Dermis microvascular lymphatic vessel endothelial cell (primary cell): ENCODE data around the gene ODC1. TPM values are rescaled to one million over a fixed set of nuclear protein-coding genes. Genes with fewer than 3 reads are reported as not detected.
A peak's percentile ranks its signal among the peaks of the same experiment; 100 is the strongest.
"Not testable (repeated sequence)": the region's sequence is repeated elsewhere in the genome, so short reads cannot be mapped to it uniquely, and the experiment has no call there.

Experiments
- DNase-seq, 2 donors: peaks; one replicate each; pipeline versions ENCODE4 v3.0.0 to v3.0.0-alpha.2; 2010; ENCODE audit warnings: low read depth in 2 of 2
- total RNA-seq: library from RNA; depleted of rRNA; stranded (reverse); fragments of >200 nt; gene quantifications from 2 replicates; pipeline ENCODE4 v1.2.1, GENCODE V29; 2014

ODC1 gene
- total RNA-seq = 36.8 and 71.6 TPM in 2 replicates

DNA sequence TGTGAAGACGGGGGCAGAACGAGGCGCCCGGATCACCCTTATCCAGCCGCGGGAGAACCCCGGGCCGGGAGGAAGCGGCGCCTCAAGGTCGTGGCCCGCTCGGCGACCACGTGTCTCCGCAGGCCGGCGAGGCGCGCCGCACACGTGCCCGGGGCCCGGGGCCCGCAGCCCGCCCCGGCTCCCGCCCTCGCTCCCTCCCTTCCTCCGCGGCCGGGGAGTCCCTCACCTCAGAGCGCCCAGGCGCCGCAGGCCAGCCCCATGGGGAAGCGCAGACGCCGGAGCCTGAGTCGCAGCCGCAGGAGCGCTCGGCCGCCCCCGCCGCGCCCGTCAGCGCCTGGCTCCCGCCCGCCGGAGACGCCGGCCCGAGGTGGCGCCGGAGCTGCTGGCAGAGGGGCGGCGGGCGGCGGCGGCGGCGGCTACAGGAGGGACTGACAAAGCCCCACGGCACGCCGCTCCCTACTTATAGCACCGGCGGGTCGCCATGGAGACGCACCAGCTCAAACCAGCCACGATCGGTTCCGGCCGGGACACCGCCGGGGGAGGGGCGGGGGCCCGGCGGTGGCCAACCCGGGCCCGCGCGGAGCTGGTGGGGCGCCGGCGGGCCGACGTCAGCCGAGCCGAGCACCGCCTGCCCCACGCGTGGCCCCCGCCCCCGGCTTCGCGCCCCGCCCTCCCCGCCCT lies at the start of gene ODC1:
Gene ODC1 (minus strand): TSS at position 433 of the 681 bp plus-strand sequence. CDS start 3,295 bp downstream, outside the sequence.
- DNase-seq = peak; percentile 81 to 93

DNA sequence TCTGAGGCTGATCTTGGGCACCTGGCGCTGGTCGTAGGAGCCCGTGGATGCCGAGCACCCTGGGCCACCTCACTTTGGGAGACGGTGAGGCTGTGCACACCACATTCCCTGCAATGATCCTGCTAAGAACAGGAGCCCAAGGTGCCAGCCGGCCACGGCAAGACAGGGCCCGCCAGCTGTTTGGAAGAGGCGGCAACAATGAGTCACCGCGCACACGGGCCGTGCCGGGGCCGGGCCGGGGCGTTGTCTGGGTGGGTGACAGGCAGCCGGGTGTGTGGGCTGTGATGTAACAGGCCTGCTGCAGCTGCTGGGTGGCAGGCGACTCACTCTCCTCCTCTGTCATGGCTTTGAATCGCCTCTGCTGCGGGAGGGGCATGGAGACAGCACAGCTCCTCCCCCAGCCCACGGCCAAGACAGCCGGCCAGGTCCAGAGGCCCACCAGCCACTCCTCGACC lies 49.7 kb upstream of the ODC1 start:
- DNase-seq = peak in 1 of 2 donors; percentile 49

GRCh38 chr2:10495988-10496313 lies 47.8 kb upstream of the ODC1 start:
- DNase-seq = no peak

- DNase-seq = no peak
Measured at GRCh38 chr2:10495311-10495987, 47.3 kb upstream of the ODC1 start.

DNA sequence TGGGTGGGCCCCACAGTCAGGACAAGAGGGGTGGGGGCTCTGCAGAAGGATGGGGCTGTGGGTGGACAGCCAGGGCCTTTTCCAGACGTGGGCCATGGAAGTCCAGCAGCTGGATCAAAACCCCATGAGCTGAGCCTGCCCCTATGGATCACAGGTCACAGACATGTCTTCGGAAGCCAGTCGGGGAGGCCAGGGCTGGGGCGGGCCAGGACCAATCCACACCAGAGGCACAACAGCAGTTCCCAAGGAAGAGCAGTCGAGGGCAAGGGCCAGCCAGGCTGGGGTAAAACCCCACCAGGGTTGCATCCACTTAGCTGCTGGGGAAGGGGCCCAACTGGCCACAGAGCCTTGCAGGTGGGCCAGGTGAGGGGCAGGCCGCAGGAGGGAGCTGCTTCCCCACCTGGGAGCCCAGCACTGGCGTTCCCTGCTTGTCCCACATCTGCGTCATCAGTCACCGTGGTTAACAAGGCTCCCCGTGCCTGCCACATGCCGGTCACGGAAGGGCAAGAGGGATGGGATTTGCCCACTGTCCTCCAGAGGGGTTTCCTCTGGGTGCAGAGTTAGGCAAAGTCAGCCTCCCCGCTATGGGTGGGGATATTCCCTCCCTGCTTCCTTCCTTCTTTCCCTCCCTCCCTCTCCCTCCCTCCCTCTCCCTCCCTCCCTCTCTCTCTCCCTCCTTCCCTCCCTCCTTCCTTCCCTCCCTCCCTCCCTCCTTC lies 46.4 kb upstream of the ODC1 start:
- no peak for DNase-seq

GRCh38 chr2:10493634-10494281 lies 45.6 kb upstream of the ODC1 start:
- DNase-seq = no peak

DNA sequence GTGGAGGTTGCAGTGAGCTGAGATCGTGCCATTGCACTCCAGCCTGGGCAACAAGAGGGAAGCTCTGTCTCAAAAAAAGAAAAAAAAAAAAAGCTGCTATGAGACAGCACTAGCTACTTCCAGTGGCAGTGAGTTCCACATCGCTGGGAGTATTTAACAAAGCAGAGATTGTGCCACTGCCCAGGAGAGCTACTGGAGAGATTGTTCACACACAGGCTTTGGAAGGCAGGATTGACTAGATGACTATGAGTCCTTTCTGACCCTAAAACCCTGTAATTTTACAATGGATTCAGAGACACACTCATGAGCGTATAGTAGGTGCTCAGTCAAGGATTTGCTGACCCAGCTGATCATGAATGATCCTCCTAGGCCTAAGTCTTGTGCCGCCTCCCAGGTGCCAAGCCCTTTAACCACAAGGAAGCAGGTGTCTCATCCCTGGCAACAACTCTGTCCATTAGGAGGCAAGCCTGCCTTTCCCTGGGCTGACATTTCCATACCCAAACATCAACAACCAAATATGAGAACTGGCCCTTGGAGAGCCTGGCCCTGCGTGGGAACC lies 45.0 kb upstream of the ODC1 start:
- DNase-seq = no peak

- DNase-seq = no peak
Measured at GRCh38 chr2:10490806-10491291, 42.7 kb upstream of the ODC1 start.

DNA sequence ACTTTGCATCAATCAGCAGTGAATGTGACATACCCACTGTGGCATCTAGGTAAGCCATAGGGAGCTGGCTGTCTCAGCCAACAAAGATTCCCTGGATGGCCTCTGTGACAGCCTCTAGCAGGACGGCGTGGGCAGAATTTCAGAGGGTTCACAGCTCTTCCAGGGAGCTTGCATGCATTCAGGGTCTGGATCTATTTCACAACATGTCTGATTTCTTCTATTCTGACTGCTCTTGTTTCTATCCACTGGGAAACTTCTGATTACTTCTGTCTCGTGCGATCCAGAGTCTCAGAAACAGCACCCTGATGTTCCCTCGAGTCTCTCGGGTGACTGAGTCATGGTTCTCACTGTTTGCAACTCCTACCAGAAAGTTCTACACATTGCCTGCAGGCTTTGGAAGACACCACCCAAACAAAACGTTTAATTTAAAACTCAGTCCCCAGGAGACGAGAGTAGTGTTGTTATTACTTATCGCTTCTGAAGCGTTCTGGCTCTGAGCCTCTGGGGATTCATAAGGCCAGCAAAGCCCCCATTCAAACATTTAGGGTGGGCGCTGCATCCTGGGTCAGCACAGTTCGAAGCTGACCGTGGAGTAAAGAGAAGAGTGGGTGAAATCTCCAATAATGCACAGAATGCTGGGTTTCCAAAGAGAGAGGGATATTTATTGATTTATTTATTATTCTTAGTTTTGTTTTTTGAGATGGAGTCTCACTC lies 41.9 kb upstream of the ODC1 start:
- no peak for DNase-seq

DNA sequence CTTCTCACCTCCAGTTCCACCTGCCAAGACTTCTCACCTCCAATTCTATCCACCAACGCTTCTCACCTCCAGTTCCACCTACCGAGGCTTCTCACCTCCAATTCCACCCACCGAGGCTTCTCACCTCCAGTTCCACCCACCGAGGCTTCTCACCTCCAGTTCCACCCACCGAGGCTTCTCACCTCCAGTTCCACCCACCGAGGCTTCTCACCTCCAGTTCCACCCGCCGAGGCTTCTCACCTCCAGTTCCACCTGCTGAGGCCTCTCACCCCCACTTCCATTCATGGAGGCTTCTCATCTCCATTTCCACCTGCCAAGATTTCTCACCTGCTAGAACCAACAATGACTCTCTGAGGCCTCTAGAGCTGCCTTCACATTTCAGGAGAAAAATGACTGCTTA lies 40.0 kb upstream of the ODC1 start:
- not testable (repeated sequence) for DNase-seq

DNA sequence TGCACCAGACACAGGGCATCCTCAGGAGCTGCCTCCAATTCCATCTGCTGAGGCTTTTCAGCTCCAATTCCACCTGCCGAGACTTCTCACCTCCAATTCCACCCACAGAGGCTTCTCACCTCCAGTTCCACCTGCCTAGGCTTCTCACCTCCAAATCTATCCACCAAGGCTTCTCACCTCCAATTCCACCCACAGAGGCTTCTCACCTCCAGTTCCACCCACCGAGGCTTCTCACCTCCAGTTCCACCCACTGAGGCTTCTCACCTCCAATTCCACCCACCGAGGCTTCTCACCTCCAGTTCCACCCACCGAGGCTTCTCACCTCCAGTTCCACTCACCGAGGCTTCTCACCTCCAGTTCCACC lies 39.6 kb upstream of the ODC1 start:
- DNase-seq = not testable (repeated sequence)

DNA sequence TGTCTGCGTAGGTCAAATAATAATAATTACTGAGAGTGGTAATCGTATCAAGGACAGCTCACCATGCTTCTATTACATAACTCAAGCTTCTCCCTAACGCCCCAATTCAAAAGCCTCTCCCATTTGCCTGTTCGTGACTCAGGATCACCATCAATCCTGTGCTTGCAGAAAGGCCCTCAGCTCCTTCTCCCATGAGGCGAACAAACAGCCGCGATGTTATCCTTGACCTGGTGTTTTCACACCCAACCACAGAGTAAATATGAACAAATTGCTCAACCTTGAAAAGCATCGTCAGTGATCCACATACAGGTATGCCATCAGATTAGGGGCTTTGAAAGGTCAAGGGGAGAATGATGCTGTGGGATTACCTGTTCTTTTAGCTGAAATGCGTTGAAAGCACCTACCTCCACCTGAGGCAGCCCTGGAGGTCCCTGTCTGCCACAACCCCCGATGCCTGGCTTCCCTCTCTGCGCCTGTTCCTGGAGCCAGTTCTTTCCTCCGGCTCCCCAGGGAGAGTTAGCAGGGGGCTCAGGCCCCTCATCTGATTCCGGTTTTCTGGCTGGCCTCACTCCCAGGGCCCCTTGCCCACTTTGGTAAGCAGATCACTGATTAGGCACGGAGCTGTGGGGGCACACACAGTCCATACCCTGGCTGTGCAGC lies 39.1 kb upstream of the ODC1 start:
- no peak for DNase-seq

DNA sequence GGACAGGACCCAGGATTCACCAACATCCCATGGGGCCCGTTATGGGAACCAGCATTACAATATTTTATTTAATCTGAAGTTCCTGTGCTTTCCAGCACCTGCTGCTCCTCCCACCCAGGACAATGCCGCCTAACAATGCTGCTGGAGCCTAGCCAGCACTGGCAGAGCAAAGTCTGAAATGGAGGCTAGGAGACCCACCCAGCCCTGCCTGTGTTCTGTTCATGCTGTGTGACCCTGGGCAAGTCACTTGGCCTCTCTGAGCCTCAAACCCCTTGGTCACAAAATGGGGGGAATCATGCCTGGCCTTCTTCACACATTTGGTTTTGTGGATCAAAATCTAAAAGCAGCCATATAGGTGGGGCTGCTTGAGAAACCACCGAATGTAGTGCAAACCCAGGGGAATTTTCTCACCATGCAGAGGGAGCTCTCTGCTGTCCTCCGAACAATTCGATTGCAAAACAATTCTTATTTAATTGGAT lies 38.5 kb upstream of the ODC1 start:
- DNase-seq = no peak

- DNase-seq = no peak
Measured at GRCh38 chr2:10486091-10486490, 38.0 kb upstream of the ODC1 start.

DNA sequence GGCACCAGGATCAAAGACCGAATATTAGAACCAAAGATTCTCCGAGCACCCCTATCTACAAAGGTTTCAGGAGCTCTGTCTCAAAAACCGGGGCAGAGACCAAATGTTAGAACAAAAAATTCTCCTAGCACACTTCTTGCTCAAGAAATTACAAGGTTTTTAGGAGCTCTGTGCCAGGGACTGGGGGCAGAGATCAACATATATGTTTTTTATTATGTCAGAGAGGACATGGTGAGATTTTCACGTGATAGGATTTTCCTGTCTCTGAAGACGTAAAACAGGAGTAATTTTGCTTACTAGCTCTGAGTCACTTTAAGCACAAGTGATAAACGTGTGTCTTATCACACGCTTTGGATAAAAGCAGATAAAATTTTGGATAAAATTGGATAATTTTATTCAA lies 34.8 kb upstream of the ODC1 start:
- DNase-seq = no peak

DNA sequence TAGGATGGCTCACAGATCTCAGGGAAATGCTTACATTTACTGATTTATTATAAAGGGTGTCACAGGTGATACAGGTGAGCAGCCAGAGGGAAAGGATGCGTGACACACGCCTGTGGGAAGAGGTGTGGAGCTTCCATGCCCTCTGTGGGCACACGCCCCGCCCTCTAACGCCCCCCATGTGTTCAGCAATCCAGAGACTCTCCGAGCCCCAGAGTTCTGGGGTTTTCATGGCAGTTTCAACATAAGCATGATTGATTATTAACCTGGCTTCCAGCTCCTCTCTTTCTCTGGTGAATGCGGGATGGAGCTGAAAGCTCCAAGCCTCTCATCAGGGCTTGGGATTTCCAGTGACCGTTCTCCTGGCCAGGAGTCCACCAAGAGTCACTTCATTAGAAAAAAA lies 34.3 kb upstream of the ODC1 start:
- DNase-seq = no peak

DNA sequence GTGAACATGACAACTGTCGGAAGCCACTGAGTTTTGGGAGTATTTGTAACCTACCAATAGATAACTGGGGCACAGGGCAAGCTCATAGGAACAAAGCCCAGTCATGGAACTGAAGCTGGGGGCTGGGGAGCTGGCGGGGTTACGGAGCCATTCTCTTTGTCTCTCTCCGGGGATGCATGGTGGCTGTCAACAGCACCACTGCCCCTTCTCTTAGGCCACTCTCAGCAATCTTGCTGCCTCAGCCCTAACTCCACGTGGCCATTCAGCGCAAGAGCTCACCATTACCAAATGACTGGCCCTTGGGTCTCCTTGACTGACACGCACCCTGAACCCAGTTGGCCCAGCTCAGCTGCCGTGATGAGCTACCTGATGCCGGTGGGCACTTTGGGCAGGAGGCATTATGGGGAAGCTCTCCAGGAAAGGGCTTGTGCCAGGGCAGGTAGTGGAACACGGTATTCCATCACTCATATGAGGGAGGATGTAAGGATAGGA lies 33.6 kb upstream of the ODC1 start:
- no peak for DNase-seq

- no peak for DNase-seq
Measured at GRCh38 chr2:10481055-10481665, 33.0 kb upstream of the ODC1 start.

DNA sequence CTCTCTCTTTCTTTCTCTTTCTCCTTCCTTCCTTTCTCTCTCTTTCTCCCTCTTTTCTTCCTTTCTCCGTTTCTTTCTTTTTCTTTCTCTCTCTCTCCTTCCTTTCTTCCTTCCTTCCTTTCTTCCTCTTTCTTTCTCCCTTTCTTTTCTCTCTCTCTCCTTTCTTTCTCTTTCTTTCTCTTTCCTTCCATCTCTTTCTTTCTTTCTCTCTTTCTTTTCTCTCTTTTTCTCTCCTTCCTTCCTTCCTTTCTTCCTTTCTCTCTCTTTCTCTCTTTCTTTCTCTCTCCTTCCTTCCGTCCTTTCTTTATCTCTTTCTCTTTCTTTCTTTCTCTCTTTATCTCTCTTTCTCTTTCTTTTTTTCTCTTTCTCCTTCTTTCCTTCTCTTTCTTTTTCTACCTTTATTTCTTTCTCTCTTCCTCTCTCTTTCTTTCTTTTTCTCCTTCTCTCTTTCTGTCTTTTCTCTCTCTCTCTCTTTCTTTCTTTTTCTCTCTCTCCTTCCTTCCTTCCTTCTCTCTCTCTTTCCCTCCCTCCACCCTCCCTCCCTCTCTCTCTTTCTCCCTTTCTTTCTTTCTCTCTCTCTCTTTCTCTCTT lies 32.3 kb upstream of the ODC1 start:
- DNase-seq = no peak
